H1 (cell line): ENCODE results near the gene NOS1AP. TPM values are rescaled to one million over a fixed set of nuclear protein-coding genes. Genes with fewer than 3 reads are reported as not detected.

Source experiments
- CTCF ChIA-PET: fragments of 300-600 bp; sonication (Branson Sonifier 250); formaldehyde crosslinking; loops from one replicate; lab custom pipeline; 2021; ENCODE audit not compliant: partially characterized antibody; lab: Charles Lee
- POLR2A ChIA-PET: fragments of 300-600 bp; sonication (Branson Sonifier 250); formaldehyde crosslinking; loops from one replicate; lab custom pipeline; 2021; ENCODE audit warnings: inconsistent platforms; ENCODE audit not compliant: partially characterized antibody; lab: Charles Lee
- DNase-seq, 2 experiments: peaks; one replicate each; pipeline versions ENCODE4 v3.0.0 to v3.0.0-alpha.2; 2010 to 2022; ENCODE audit warnings: low spot score in 2 of 2, low read depth in 1 of 2, mixed read lengths in 1 of 2
- FAIRE-seq: peaks from 2 replicates; lab custom pipeline; 2011; peaks lifted over from hg19 to GRCh38; lab: Jason Lieb, UNC
- H2AFZ ChIP-seq: 2 replicates; pipeline ENCODE4 v1.8.1; 2012; ENCODE audit warnings: low read length, inconsistent platforms
- H2AK5ac ChIP-seq: 2 replicates; pipeline ENCODE4 v1.6.1; 2013; ENCODE audit warnings: low read depth, low read length
- H2BK120ac ChIP-seq: replicated peaks from 2 replicates; pipeline ENCODE3; 2013; ENCODE audit warnings: low read depth, low read length, inconsistent platforms
- H2BK12ac ChIP-seq: 2 replicates; pipeline ENCODE4 v1.6.1; 2013; ENCODE audit warnings: low read depth, low read length
- H2BK15ac ChIP-seq: 2 replicates; pipeline ENCODE4 v1.6.1; 2013; ENCODE audit warnings: low read length
- H2BK20ac ChIP-seq: 2 replicates; pipeline ENCODE4 v1.6.1; 2013; ENCODE audit warnings: low read length
- H2BK5ac ChIP-seq: 2 replicates; pipeline ENCODE4 v1.6.1; 2013; ENCODE audit warnings: low read depth, low read length
- H3K14ac ChIP-seq: 2 replicates; pipeline ENCODE4 v1.6.1; 2013; ENCODE audit warnings: inconsistent platforms; ENCODE audit not compliant: insufficient read length
- H3K18ac ChIP-seq: 2 replicates; pipeline ENCODE4 v1.6.1; 2013; ENCODE audit warnings: low read length; ENCODE audit errors: extremely low read depth
- H3K23ac ChIP-seq: 2 replicates; pipeline ENCODE4 v1.6.1; 2013; ENCODE audit warnings: inconsistent platforms; ENCODE audit not compliant: insufficient read length
- H3K23me2 ChIP-seq: 2 replicates; pipeline ENCODE4 v1.6.1; 2013; ENCODE audit warnings: low read depth, low read length
- H3K27ac ChIP-seq: 2 replicates; pipeline ENCODE4 v1.6.1; 2011; ENCODE audit warnings: low read depth, low read length, inconsistent platforms
- H3K27me3 ChIP-seq, 4 experiments: replicated peaks in 1 of 4; 1 replicate in 1 of 4; 2 replicates in 3 of 4; pipeline versions ENCODE4 v1.6.1 to v1.8.1; 2011 to 2013; ENCODE audit warnings: low read length in 3 of 4, mild to moderate bottlenecking in 3 of 4, inconsistent platforms in 2 of 4, mixed read lengths in 2 of 4, moderate library complexity in 1 of 4; ENCODE audit not compliant: control insufficient read depth in 3 of 4, insufficient read depth in 3 of 4; ENCODE audit errors: extremely low read depth in 1 of 4
- H3K36me3 ChIP-seq, 4 experiments: 2 replicates each; pipeline versions ENCODE4 v1.6.1 to v1.8.1; 2011 to 2013; ENCODE audit warnings: mild to moderate bottlenecking in 4 of 4, low read length in 3 of 4, moderate library complexity in 2 of 4, control low read depth in 1 of 4, inconsistent platforms in 1 of 4; ENCODE audit not compliant: insufficient read depth in 4 of 4, control insufficient read depth in 2 of 4
- H3K4ac ChIP-seq: replicated peaks from 2 replicates; pipeline ENCODE3; 2013; ENCODE audit warnings: low read length, low read depth, mixed read lengths, inconsistent platforms; ENCODE audit not compliant: insufficient read length
- H3K4me1 ChIP-seq, 4 experiments: replicated peaks in 1 of 4; 1 replicate in 1 of 4; 2 replicates in 3 of 4; pipeline versions ENCODE4 v1.6.1 to v1.8.1; 2011 to 2013; ENCODE audit warnings: low read length in 3 of 4, inconsistent platforms in 2 of 4, mixed read lengths in 1 of 4; ENCODE audit not compliant: insufficient read depth in 4 of 4, control insufficient read depth in 3 of 4
- H3K4me2 ChIP-seq, 2 experiments: 2 replicates each; pipeline versions ENCODE4 v1.6.1 to v1.8.1; 2011 to 2013; ENCODE audit warnings: low read depth in 2 of 2, low read length in 2 of 2, control low read depth in 1 of 2, inconsistent platforms in 1 of 2, mild to moderate bottlenecking in 1 of 2; ENCODE audit not compliant: insufficient read depth in 1 of 2
- H3K4me3 ChIP-seq, 4 experiments: fragments of 200-600, 300-600 bp in 1 of 4; sonication (generic), shearing (Covaris generic), sonication (Bioruptor Twin) in 1 of 4; 2 replicates each; pipeline versions ENCODE4 v1.5.1 to v1.8.1; 2011 to 2016; ENCODE audit warnings: low read length in 4 of 4, low read depth in 3 of 4, control low read depth in 2 of 4, inconsistent platforms in 2 of 4, mild to moderate bottlenecking in 2 of 4, mixed read lengths in 1 of 4, moderate library complexity in 1 of 4; ENCODE audit not compliant: insufficient read depth in 2 of 4; ENCODE audit errors: extremely low read depth in 1 of 4
- H3K56ac ChIP-seq: replicated peaks from 2 replicates; pipeline ENCODE3; 2013; ENCODE audit warnings: low read depth, mild to moderate bottlenecking, mixed read lengths, low read length, inconsistent platforms; ENCODE audit not compliant: insufficient read length
- H3K79me1 ChIP-seq: 2 replicates; pipeline ENCODE4 v1.6.1; 2013; ENCODE audit warnings: low read depth, low read length, control low read depth
- H3K79me2 ChIP-seq, 2 experiments: 2 replicates each; pipeline versions ENCODE4 v1.6.1 to v1.8.1; 2012 to 2013; ENCODE audit warnings: low read length in 2 of 2, mild to moderate bottlenecking in 2 of 2, inconsistent platforms in 1 of 2; ENCODE audit not compliant: insufficient read depth in 2 of 2, control insufficient read depth in 1 of 2
- H3K9ac ChIP-seq, 4 experiments: replicated peaks in 1 of 4; 1 replicate in 1 of 4; 2 replicates in 3 of 4; pipeline versions ENCODE4 v1.6.1 to v1.8.1; 2011 to 2013; ENCODE audit warnings: low read depth in 3 of 4, low read length in 3 of 4, control low read depth in 2 of 4, mild to moderate bottlenecking in 2 of 4, moderate library complexity in 2 of 4, inconsistent platforms in 1 of 4; ENCODE audit errors: extremely low read depth in 1 of 4
- H3K9me3 ChIP-seq, 2 experiments: 2 replicates each; pipeline versions ENCODE4 v1.6.1 to v1.8.1; 2012 to 2013; ENCODE audit warnings: mild to moderate bottlenecking in 2 of 2, moderate library complexity in 2 of 2, control low read depth in 1 of 2, inconsistent platforms in 1 of 2, low read depth in 1 of 2, low read length in 1 of 2, mixed read lengths in 1 of 2; ENCODE audit not compliant: insufficient read depth in 2 of 2
- H4K20me1 ChIP-seq, 2 experiments: replicated peaks in 1 of 2; 2 replicates each; pipeline versions ENCODE3 to v1.8.1; 2011 to 2013; ENCODE audit warnings: inconsistent platforms in 2 of 2, low read length in 2 of 2, mild to moderate bottlenecking in 1 of 2; ENCODE audit not compliant: insufficient read depth in 2 of 2, control insufficient read depth in 1 of 2
- H4K5ac ChIP-seq: 2 replicates; pipeline ENCODE4 v1.6.1; 2013; ENCODE audit warnings: low read length, low read depth, mixed read lengths, inconsistent platforms; ENCODE audit not compliant: insufficient read length
- H4K8ac ChIP-seq: 2 replicates; pipeline ENCODE4 v1.8.0; 2013; ENCODE audit warnings: mild to moderate bottlenecking, moderate library complexity, low read length, inconsistent platforms; ENCODE audit not compliant: insufficient read depth; ENCODE audit errors: extremely low read depth
- H4K91ac ChIP-seq: replicated peaks from 2 replicates; pipeline ENCODE3; 2013; ENCODE audit warnings: low read length, mixed read lengths, inconsistent platforms; ENCODE audit not compliant: insufficient read length
- CHD1 ChIP-seq: IDR thresholded peaks from 2 replicates; pipeline ENCODE4 v1.6.1; 2012; ENCODE audit warnings: low read depth, low read length, improper control_type of control experiment
- CTBP2 ChIP-seq: IDR thresholded peaks from 2 replicates; pipeline ENCODE4 v1.7.0; 2011; ENCODE audit warnings: borderline replicate concordance, mild to moderate bottlenecking, moderate library complexity, mixed read lengths, low read length; ENCODE audit not compliant: insufficient read depth, insufficient read length
- EZH2 ChIP-seq: fragments of 200-600 bp; sonication (generic); IDR thresholded peaks from 2 replicates; pipeline ENCODE4 v1.7.1; 2012; ENCODE audit warnings: low read depth, mild to moderate bottlenecking, moderate library complexity, low read length, inconsistent platforms; ENCODE audit not compliant: severe bottlenecking
- HDAC6 ChIP-seq: IDR thresholded peaks from one replicate; pipeline ENCODE4 v1.7.1; 2012; ENCODE audit warnings: low read depth, mild to moderate bottlenecking, inconsistent platforms, low read length, moderate library complexity
- JUN ChIP-seq: IDR thresholded peaks from 2 replicates; pipeline ENCODE4 v1.6.1; 2011; ENCODE audit warnings: low read depth, mild to moderate bottlenecking, improper control_type of control experiment, low read length
- JUND ChIP-seq: IDR thresholded peaks from 2 replicates; pipeline ENCODE4 v1.6.1; 2011; ENCODE audit warnings: mild to moderate bottlenecking, improper control_type of control experiment, low read length
- KDM4A ChIP-seq: IDR thresholded peaks from one replicate; pipeline ENCODE4 v1.7.1; 2012; ENCODE audit warnings: low read depth, mild to moderate bottlenecking, moderate library complexity, low read length, inconsistent platforms; ENCODE audit not compliant: severe bottlenecking
- NRF1 ChIP-seq: IDR thresholded peaks from 2 replicates; pipeline ENCODE4 v1.6.1; 2011; ENCODE audit warnings: mild to moderate bottlenecking, low read depth, low read length, improper control_type of control experiment
- POU5F1 ChIP-seq: IDR thresholded peaks from 2 replicates; pipeline ENCODE4 v1.6.1; 2011; ENCODE audit warnings: low read depth, mild to moderate bottlenecking, low read length, moderate library complexity
- RNF2 ChIP-seq: fragments of 200-900, 300-1000 bp; sonication (generic); IDR thresholded peaks from 2 replicates; pipeline ENCODE4 v1.7.1; 2016; ENCODE audit warnings: borderline replicate concordance, low read depth, mild to moderate bottlenecking, antibody characterized with exemption, low read length; ENCODE audit not compliant: poor library complexity, severe bottlenecking; ENCODE audit errors: missing control alignments
- SIRT6 ChIP-seq: IDR thresholded peaks from one replicate; pipeline ENCODE4 v1.7.1; 2012; ENCODE audit warnings: low read length, inconsistent platforms
- TBP ChIP-seq: IDR thresholded peaks from 2 replicates; pipeline ENCODE4 v1.6.1; 2011; ENCODE audit warnings: low read depth, low read length, improper control_type of control experiment
- TCF12 ChIP-seq: IDR thresholded peaks from 2 replicates; pipeline ENCODE4 v1.6.1; 2011; ENCODE audit warnings: low read depth, mild to moderate bottlenecking, low read length
- TEAD4 ChIP-seq: IDR thresholded peaks from 2 replicates; pipeline ENCODE4 v1.6.1; 2012; ENCODE audit warnings: low read depth, low read length, inconsistent platforms, mixed read lengths
- ZNF274 ChIP-seq: IDR thresholded peaks from 2 replicates; pipeline ENCODE4 v1.7.0; 2012; ENCODE audit warnings: low read length, borderline replicate concordance; ENCODE audit errors: extremely low read depth
- WGBS, 2 experiments: shearing (Covaris generic) in 1 of 2; methylation state at CpG; one replicate each; pipeline versions ENCODE4 v1.1.6 to v1.1.7; 2013 to 2015; ENCODE audit warnings: low lambda C conversion rate in 2 of 2, mixed read lengths in 2 of 2, inconsistent platforms in 1 of 2, low coverage in 1 of 2, missing lambda C conversion rate in 1 of 2; ENCODE audit not compliant: insufficient replicate concordance in 2 of 2, insufficient coverage in 1 of 2, insufficient read length in 1 of 2; ENCODE audit errors: extremely low coverage in 1 of 2, missing lambda C conversion rate in 1 of 2; 5-methylcytosine and 5-hydroxymethylcytosine counted together
- polyA plus RNA-seq, 7 experiments: library from polyadenylated mRNA; depleted of rRNA in 3 of 7; stranded (reverse) in 5 of 7; unstranded in 2 of 7; fragments of >200 nt in 5 of 7; fragments of 200-250 nt in 2 of 7; gene quantifications; 1 replicate in 5 of 7; 2 replicates in 1 of 7; 4 replicates in 1 of 7; pipeline versions ENCODE4 v1.2.1 to v1.2.3, GENCODE V29; 2011 to 2013; ENCODE audit warnings: missing spikeins in 2 of 7, mixed read lengths in 2 of 7
- total RNA-seq: library from RNA; stranded (reverse); fragmentation: NEBNext Ultra II Directional; extraction: Animal tissue kit (Norgen Biotek cat#: 25700); gene quantifications from 2 replicates; pipeline ENCODE4 v1.2.1, GENCODE V29; 2021

The NOS1AP gene
- total and polyA plus RNA-seq, 2 of the 8 experiments (the other 6 are each of a cell fraction or from before 2014, with no cell fraction given), result 2.4 to 12.1 TPM

DNA sequence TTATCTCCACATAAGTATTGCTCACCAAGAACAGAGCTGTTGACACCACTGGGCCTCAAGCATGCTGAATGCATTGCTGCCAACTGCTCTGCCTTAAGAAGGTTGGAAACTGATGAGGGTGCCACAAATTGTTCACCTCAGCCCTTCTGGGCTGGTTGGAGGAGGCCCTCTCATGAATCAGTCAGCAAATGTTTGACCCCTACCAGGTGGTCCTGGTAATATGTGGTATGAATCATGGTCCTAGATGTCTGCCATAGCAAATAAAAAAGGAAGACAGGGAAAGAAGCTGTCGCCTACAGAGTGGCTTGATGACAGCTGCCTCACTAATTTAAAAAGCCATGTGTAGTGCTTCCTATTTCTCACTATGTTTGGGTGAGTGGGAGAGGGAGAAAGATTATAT lies 295.0 kb downstream of the NOS1AP start:
- Histone ChIP-seq H4K5ac (no peak overlapping the region), H3K56ac (no peak overlapping the region), H3K9ac (no peak overlapping the region), H3K4me2 (no peak overlapping the region), H3K9me3 (no peaks in the 10 kb centered on the region), H4K91ac (no peak overlapping the region), H3K23me2 (no peaks in the 10 kb centered on the region), H3K79me2 (no peaks in the 10 kb centered on the region), H3K36me3 (peaks cover 0 to 6% (median 1%) of the 10 kb centered on the region in 4 experiments; a peak in 1 of 8 replicates), H4K20me1 (peaks cover 0 to 2% of the 10 kb centered on the region in 2 experiments), H3K4me3 (no peak overlapping the region), H4K8ac (no peak overlapping the region), H3K27ac (no peak overlapping the region), H3K79me1 (no peaks in the 10 kb centered on the region), H3K23ac (no peak overlapping the region), H2BK12ac (no peak overlapping the region), H2BK120ac (no peak overlapping the region), H2BK20ac (no peak overlapping the region), H2AK5ac (no peak overlapping the region), H2AFZ (no peak overlapping the region), H3K27me3 (no peaks in the 10 kb centered on the region), H3K4me1 (no peaks in the 10 kb centered on the region), H3K4ac (no peak overlapping the region), H3K14ac (no peak overlapping the region), H3K18ac (no peak overlapping the region), H2BK15ac (no peak overlapping the region), H2BK5ac (no peak overlapping the region)
- POLR2A ChIA-PET, result no interaction called here
- no peak for FAIRE-seq
- 100% methylated on average over 1 of the region's 1 CpG; no CpG with 5 or more reads in 1 of the 2 experiments for WGBS, 2 experiments
- DNase-seq, result no peak
- CTCF ChIA-PET, result interaction anchor here (0.6 to 1.8 kb wide), 3 partner anchors 19 to 209 kb away, joined by 3 to 5 read pairs (median 4); no protein-coding TSS in a partner anchor
- TF ChIP-seq ZNF274 (no peak), NRF1 (no peak), POU5F1 (no peak), RNF2 (no peak), JUND (no peak), TCF12 (no peak), CHD1 (no peak), SIRT6 (no peak), KDM4A (no peak), HDAC6 (no peak), TEAD4 (no peak), TBP (no peak), EZH2 (no peak), CTBP2 (no peak), JUN (no peak)
